ENCODE measurements around the gene ARHGAP45.

ARHGAP45 gene

GRCh38 chr19:1093811-1094553 lies 27.0 kb downstream of the ARHGAP45 start:
- TF ChIP-seq POLR2AphosphoS5 (IDR thresholded peaks at IDR 0.05; ENCODE audit: low read depth, low read length): no peak
- no peak for TF ChIP-seq TAF1 (IDR thresholded peaks at IDR 0.05; ENCODE audit: borderline replicate concordance, low read depth, low read length)
- no peak for TF ChIP-seq POLR2A (IDR thresholded peaks at IDR 0.05; ENCODE audit: low read depth, low read length)
- DNase-seq (ENCODE audit: insufficient read length): no peak
- no peak for FAIRE-seq

- no peak for FAIRE-seq
- TF ChIP-seq TAF1 (IDR thresholded peaks at IDR 0.05; ENCODE audit: borderline replicate concordance, low read depth, low read length) (no peak), POLR2A (IDR thresholded peaks at IDR 0.05; ENCODE audit: low read depth, low read length) (no peak), POLR2AphosphoS5 (IDR thresholded peaks at IDR 0.05; ENCODE audit: low read depth, low read length) (no peak)
- DNase-seq (ENCODE audit: insufficient read length): no peak
These were observed 27.6 kb downstream of the ARHGAP45 start for GRCh38 chr19:1094655-1094977.

GRCh38 chr19:1094978-1095701 lies 28.2 kb downstream of the ARHGAP45 start, which contains the start of gene POLR2E:
POLR2E (minus strand) TSS chr19:1095375; CDS start chr19:1095315, 60 bp downstream.
- peak; percentile 99 for FAIRE-seq

GRCh38 chr19:1097810-1098176 lies 30.8 kb downstream of the ARHGAP45 start:
- DNase-seq (ENCODE audit: insufficient read length) (no peak), FAIRE-seq (no peak)
- no peak for TF ChIP-seq POLR2AphosphoS5 (IDR thresholded peaks at IDR 0.05; ENCODE audit: low read depth, low read length)
- no peak for TF ChIP-seq POLR2A (IDR thresholded peaks at IDR 0.05; ENCODE audit: low read depth, low read length)
- no peak for TF ChIP-seq TAF1 (IDR thresholded peaks at IDR 0.05; ENCODE audit: borderline replicate concordance, low read depth, low read length)

More at GRCh38 chr19:1094978-1095701, 28.2 kb downstream of the ARHGAP45 start, which contains the start of gene POLR2E:
- DNase-seq (ENCODE audit: insufficient read length): peak; percentile 97
- TF ChIP-seq POLR2A (IDR thresholded peaks at IDR 0.05; ENCODE audit: low read depth, low read length) (peak; percentile 79), TAF1 (IDR thresholded peaks at IDR 0.05; ENCODE audit: borderline replicate concordance, low read depth, low read length) (peak; percentile 46; the same call in 1 of the 2 replicates), POLR2AphosphoS5 (IDR thresholded peaks at IDR 0.05; ENCODE audit: low read depth, low read length) (peak; percentile 54; the same call in 1 of the 2 replicates)

DNA sequence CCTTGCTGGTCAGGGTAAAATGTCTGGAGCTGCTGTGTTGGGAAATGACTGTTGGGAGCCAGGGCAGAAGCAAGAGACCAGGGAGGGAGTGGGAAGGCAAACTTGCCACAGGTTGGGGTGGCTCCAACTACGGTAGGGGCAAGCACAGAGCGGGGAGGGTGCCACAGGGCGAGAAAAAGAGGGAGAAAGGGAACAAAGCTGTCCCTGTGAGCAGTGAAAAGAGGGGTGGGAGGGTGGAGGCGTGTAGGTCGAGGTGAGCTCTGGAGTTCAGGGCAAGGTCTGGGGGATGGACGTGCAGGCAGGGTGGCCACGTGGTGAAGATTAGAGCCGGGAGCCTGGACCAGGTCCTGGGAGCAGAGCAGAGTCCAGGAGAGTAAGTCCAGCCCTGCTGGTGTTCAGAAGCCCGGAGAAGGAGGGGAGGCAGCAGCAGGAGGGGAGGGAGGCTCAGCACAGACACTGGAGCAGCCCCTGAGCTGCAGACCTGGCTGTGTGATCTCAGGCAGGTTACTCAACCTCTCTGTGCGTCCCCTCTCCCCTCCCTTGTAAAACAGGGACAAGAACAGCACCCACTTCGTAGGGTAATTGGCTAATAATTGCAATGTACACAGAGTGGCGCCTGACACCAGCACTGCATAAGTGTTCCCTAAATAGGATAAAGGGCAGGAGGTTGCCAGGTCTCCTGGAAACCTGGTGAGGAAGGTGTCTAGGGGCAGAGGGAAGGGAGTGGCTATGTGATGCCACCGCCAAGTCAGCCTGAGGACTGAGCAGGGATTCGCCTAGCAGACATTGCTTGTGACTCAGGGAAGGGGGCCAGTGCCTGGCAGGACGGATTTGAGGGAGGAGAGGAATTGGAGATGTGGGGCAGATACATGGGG lies 31.4 kb downstream of the ARHGAP45 start:
- TF ChIP-seq POLR2AphosphoS5 (IDR thresholded peaks at IDR 0.05; ENCODE audit: low read depth, low read length) (no peak), TAF1 (IDR thresholded peaks at IDR 0.05; ENCODE audit: borderline replicate concordance, low read depth, low read length) (no peak), POLR2A (IDR thresholded peaks at IDR 0.05; ENCODE audit: low read depth, low read length) (no peak)
- FAIRE-seq (no peak), DNase-seq (ENCODE audit: insufficient read length) (no peak)

- no peak for DNase-seq (ENCODE audit: insufficient read length)
- no peak for FAIRE-seq
- TF ChIP-seq POLR2AphosphoS5 (IDR thresholded peaks at IDR 0.05; ENCODE audit: low read depth, low read length): no peak
- TF ChIP-seq POLR2A (IDR thresholded peaks at IDR 0.05; ENCODE audit: low read depth, low read length): no peak
- TF ChIP-seq TAF1 (IDR thresholded peaks at IDR 0.05; ENCODE audit: borderline replicate concordance, low read depth, low read length): no peak
These were observed 34.4 kb downstream of the ARHGAP45 start for GRCh38 chr19:1101337-1101698.

DNA sequence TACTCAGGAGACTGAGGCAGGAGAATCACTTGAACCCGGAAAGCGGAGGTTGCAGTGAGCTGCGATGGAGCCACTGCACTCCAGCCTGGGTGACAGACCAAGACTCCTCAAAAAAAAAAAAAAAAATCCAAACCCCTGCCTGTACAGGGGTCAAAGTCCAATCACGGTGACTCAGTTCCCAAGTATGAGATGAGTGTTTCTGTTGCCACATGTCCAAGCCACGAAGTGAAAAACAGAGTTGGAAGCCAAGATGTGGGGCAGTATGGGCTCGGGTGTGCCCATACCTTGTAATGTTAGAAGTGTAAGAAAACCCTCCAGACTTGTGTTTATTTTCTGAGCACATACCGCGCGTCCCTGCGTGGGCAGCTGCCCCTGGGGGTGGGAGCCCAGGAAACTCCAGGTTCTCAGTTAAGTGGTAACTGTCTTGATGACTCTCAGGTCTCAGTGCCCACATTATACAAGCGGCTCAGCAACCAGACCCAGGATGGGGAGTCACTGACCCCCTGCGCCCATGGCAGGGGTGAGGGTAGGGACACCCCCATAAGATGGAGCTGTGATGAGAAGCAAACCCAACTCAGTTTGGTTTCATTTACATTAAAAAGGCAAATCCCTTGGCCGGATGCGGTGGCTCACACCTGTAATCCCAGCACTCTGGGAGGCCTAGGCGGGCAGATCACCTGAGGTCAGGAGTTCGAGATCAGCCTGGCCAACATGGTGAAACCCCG lies 35.6 kb downstream of the ARHGAP45 start:
- no peak for TF ChIP-seq POLR2A (IDR thresholded peaks at IDR 0.05; ENCODE audit: low read depth, low read length)
- no peak for TF ChIP-seq POLR2AphosphoS5 (IDR thresholded peaks at IDR 0.05; ENCODE audit: low read depth, low read length)
- TF ChIP-seq TAF1 (IDR thresholded peaks at IDR 0.05; ENCODE audit: borderline replicate concordance, low read depth, low read length): no peak
- FAIRE-seq (peak; percentile 73), DNase-seq (ENCODE audit: insufficient read length) (no peak)

DNA sequence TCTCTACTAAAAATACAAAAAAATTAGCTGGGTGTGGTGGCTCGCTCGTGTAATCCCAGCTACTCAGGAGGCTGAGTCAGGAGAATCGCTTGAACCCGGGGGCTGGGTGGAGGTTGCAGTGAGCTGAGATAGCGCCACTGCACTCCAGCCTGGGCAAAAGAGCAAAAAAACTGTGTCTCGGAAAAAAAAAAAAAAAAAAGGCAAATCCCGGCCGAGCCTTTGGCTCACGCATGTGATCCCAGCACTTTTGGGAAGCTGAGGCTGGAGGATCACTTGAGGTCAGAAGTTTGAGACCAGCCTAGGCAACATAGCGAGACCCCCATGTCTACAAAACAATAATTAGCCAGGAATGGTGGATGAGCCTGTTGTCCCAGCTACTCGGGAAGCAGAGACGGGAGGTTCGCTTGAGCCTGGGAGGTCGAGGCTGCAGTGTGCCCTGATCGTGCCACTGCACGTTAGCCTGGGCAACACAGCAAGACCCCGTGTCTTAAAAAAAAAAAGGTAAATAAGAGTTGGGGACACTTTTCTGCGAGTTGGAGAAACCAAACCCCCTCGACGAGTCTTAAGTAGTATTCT lies 36.3 kb downstream of the ARHGAP45 start:
- DNase-seq (ENCODE audit: insufficient read length) (no peak), FAIRE-seq (no peak)
- no peak for TF ChIP-seq POLR2A (IDR thresholded peaks at IDR 0.05; ENCODE audit: low read depth, low read length)
- no peak for TF ChIP-seq POLR2AphosphoS5 (IDR thresholded peaks at IDR 0.05; ENCODE audit: low read depth, low read length)
- no peak for TF ChIP-seq TAF1 (IDR thresholded peaks at IDR 0.05; ENCODE audit: borderline replicate concordance, low read depth, low read length)

- TF ChIP-seq TAF1 (IDR thresholded peaks at IDR 0.05; ENCODE audit: borderline replicate concordance, low read depth, low read length) (peak; percentile 91), POLR2AphosphoS5 (IDR thresholded peaks at IDR 0.05; ENCODE audit: low read depth, low read length) (peak; percentile 96), POLR2A (IDR thresholded peaks at IDR 0.05; ENCODE audit: low read depth, low read length) (peak; percentile 98)
- FAIRE-seq: peak; percentile 100
- DNase-seq (ENCODE audit: insufficient read length): peak; percentile 99
These were observed 36.8 kb downstream of the ARHGAP45 start, which contains the start of gene GPX4 for GRCh38 chr19:1103708-1104310. GPX4 (plus strand) TSS chr19:1103994; CDS start chr19:1104044, 50 bp downstream.
